Measurements from ENCODE around the gene TLN1. TPM values are rescaled to one million over a fixed set of nuclear protein-coding genes. Genes with fewer than 3 reads are reported as not detected.

The TLN1 gene
- total and polyA plus RNA-seq, 2 of the 8 experiments (the other 6 are each of a cell fraction or from before 2014, with no cell fraction given) = 28.1 to 90.1 TPM

DNA sequence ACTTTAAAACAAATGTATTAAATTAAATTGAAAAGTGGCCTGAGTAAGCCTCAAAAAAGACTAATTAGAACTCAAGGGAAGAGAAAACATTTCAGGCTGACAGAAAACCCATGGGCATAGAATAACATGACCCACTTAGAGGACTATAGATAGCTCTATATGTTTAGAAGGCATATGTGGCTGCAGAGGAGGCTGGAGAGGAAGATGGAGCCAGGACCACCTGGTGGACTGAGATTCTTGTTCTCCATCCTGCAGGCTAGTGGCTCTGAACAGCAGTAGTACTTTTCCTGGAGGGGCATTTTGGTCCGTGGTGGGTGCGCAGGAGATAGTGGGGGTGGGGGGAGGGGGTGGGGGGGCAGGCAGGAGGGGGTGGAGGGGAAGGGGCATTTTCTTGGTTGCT, 49.1 kb upstream of the TLN1 start:
- Histone ChIP-seq H4K5ac (ENCODE audit: insufficient read length, low read depth, low read length) (no peak overlapping the region), H3K4me1 (replicated peaks in 1 of 4; ENCODE audit: control insufficient read depth in 3 of 4, insufficient read depth in 4 of 4, low read length in 3 of 4) (no peaks in the 10 kb centered on the region), H4K91ac (replicated peaks; ENCODE audit: insufficient read length, low read length) (no peak overlapping the region), H3K9ac (replicated peaks in 1 of 4; ENCODE audit: extremely low read depth in 1 of 4, low read depth in 3 of 4, low read length in 3 of 4) (no peak overlapping the region), H4K20me1 (replicated peaks in 1 of 2; ENCODE audit: control insufficient read depth in 1 of 2, insufficient read depth in 2 of 2, low read length in 2 of 2) (no peaks in the 10 kb centered on the region), H3K4me3 (ENCODE audit: extremely low read depth in 1 of 4, insufficient read depth in 2 of 4, low read depth in 3 of 4, low read length in 4 of 4) (no peak overlapping the region), H3K23me2 (ENCODE audit: low read depth, low read length) (no peaks in the 10 kb centered on the region), H3K27me3 (replicated peaks in 1 of 4; ENCODE audit: control insufficient read depth in 3 of 4, extremely low read depth in 1 of 4, insufficient read depth in 3 of 4, low read length in 3 of 4) (no peaks in the 10 kb centered on the region), H3K23ac (ENCODE audit: insufficient read length) (no peak overlapping the region), H3K79me1 (ENCODE audit: low read depth, low read length) (no peaks in the 10 kb centered on the region), H3K56ac (replicated peaks; ENCODE audit: insufficient read length, low read depth, low read length) (no peak overlapping the region), H2AFZ (ENCODE audit: low read length) (no peak overlapping the region), H3K4ac (replicated peaks; ENCODE audit: insufficient read length, low read depth, low read length) (no peak overlapping the region), H2AK5ac (ENCODE audit: low read depth, low read length) (no peak overlapping the region), H3K4me2 (ENCODE audit: insufficient read depth in 1 of 2, low read depth in 2 of 2, low read length in 2 of 2) (no peak overlapping the region), H3K79me2 (ENCODE audit: control insufficient read depth in 1 of 2, insufficient read depth in 2 of 2, low read length in 2 of 2) (no peaks in the 10 kb centered on the region), H2BK12ac (ENCODE audit: low read depth, low read length) (no peak overlapping the region), H2BK15ac (ENCODE audit: low read length) (no peak overlapping the region), H3K18ac (ENCODE audit: extremely low read depth, low read length) (no peak overlapping the region), H3K27ac (ENCODE audit: low read depth, low read length) (no peak overlapping the region), H2BK20ac (ENCODE audit: low read length) (no peak overlapping the region), H2BK5ac (ENCODE audit: low read depth, low read length) (no peak overlapping the region), H3K9me3 (ENCODE audit: insufficient read depth in 2 of 2, low read depth in 1 of 2, low read length in 1 of 2) (no peaks in the 10 kb centered on the region), H3K36me3 (ENCODE audit: control insufficient read depth in 2 of 4, insufficient read depth in 4 of 4, low read length in 3 of 4) (no peaks in the 10 kb centered on the region), H3K14ac (ENCODE audit: insufficient read length) (no peak overlapping the region), H4K8ac (ENCODE audit: extremely low read depth, insufficient read depth, low read length) (no peak overlapping the region), H2BK120ac (replicated peaks; ENCODE audit: low read depth, low read length) (no peak overlapping the region)
- FAIRE-seq (no peak), DNase-seq (ENCODE audit: low read depth in 1 of 2, low spot score in 2 of 2) (no peak)
- 100% methylated on average over 2 of the region's 2 CpGs; no CpG with 5 or more reads in 1 of the 2 experiments for WGBS, 2 experiments (ENCODE audit: extremely low coverage in 1 of 2, insufficient coverage in 1 of 2, insufficient read length in 1 of 2, insufficient replicate concordance in 2 of 2, low coverage in 1 of 2, low lambda C conversion rate in 2 of 2, missing lambda C conversion rate in 1 of 2)
- ChIA-PET POLR2A (ENCODE audit: partially characterized antibody) (no interaction called here), CTCF (ENCODE audit: partially characterized antibody) (interaction anchor here (0.6 to 3.0 kb wide), 4 partner anchors 8 to 114 kb away, joined by 3 to 26 read pairs (median 4); no protein-coding TSS in a partner anchor)
- TF ChIP-seq KDM4A (IDR thresholded peaks at IDR 0.05; ENCODE audit: low read depth, low read length, severe bottlenecking) (no peak), KDM1A (IDR thresholded peaks at IDR 0.05; ENCODE audit: borderline replicate concordance, low read length) (no peak), SP4 (IDR thresholded peaks at IDR 0.05; ENCODE audit: low read length) (no peak), RNF2 (IDR thresholded peaks at IDR 0.05; ENCODE audit: borderline replicate concordance, low read depth, low read length, missing control alignments, poor library complexity, severe bottlenecking) (no peak), NRF1 (IDR thresholded peaks at IDR 0.05; ENCODE audit: low read depth, low read length) (no peak), RFX5 (IDR thresholded peaks at IDR 0.05; ENCODE audit: borderline replicate concordance, low read depth, low read length) (no peak), GABPA (IDR thresholded peaks at IDR 0.05; ENCODE audit: borderline replicate concordance, insufficient read depth, low read length) (no peak), ZNF274 (IDR thresholded peaks at IDR 0.05; ENCODE audit: borderline replicate concordance, extremely low read depth, low read length) (no peak), CBX8 (IDR thresholded peaks at IDR 0.05; ENCODE audit: borderline replicate concordance, low read depth, low read length) (no peak), CHD2 (IDR thresholded peaks at IDR 0.05; ENCODE audit: low read length) (no peak), TAF7 (optimal IDR thresholded peaks at IDR 0.05; ENCODE audit: borderline replicate concordance, low read depth, low read length) (no peak)
- TF ChIP-seq, protein P1, sequence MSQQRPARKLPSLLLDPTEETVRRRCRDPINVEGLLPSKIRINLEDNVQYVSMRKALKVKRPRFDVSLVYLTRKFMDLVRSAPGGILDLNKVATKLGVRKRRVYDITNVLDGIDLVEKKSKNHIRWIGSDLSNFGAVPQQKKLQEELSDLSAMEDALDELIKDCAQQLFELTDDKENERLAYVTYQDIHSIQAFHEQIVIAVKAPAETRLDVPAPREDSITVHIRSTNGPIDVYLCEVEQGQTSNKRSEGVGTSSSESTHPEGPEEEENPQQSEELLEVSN (IDR thresholded peaks at IDR 0.05) = no peak
